Psoas muscle (tissue), 8 donors: ENCODE measurements around the gene NAT10. TPM values are rescaled to one million over a fixed set of nuclear protein-coding genes. Genes with fewer than 3 reads are reported as not detected.
"Not testable (repeated sequence)": the region's sequence is repeated elsewhere in the genome, so short reads cannot be mapped to it uniquely, and the experiment has no call there.

Experiments
- ATAC-seq, 4 donors: fragments of 200-7000 bp; cut with Tn5 transposase; one replicate each; pipeline ENCODE4 v1.9.1; 2020; ENCODE audit warnings: moderate library complexity in 3 of 4, mild to moderate bottlenecking in 2 of 4
- DNase-seq, 2 donors: peaks; one replicate each; pipeline ENCODE4 v3.0.0-alpha.2; 2020
- H3K27ac ChIP-seq: fragments of 200-600 bp; one replicate; pipeline ENCODE4 v1.8.0; 2022
- H3K27me3 ChIP-seq, 3 donors: fragments of 200-600 bp in 1 of 3; one replicate each; pipeline versions ENCODE4 v1.6.1 to v1.8.0; 2013 to 2022; ENCODE audit warnings: low read length in 2 of 3, mild to moderate bottlenecking in 2 of 3, moderate library complexity in 1 of 3; ENCODE audit not compliant: insufficient read depth in 3 of 3
- H3K36me3 ChIP-seq, 2 donors: fragments of 200-600 bp in 1 of 2; one replicate each; pipeline versions ENCODE4 v1.6.1 to v1.8.0; 2013 to 2022; ENCODE audit warnings: low read depth in 1 of 2, mild to moderate bottlenecking in 1 of 2, moderate library complexity in 1 of 2; ENCODE audit not compliant: insufficient read depth in 1 of 2
- H3K4me1 ChIP-seq: fragments of 200-600 bp; one replicate; pipeline ENCODE4 v1.8.0; 2022
- H3K4me3 ChIP-seq: fragments of 200-600 bp; one replicate; pipeline ENCODE4 v1.8.0; 2022; ENCODE audit warnings: mild to moderate bottlenecking
- H3K9me3 ChIP-seq: fragments of 200-600 bp; one replicate; pipeline ENCODE4 v1.8.0; 2022
- WGBS, 3 donors: extraction: QIAGEN DNeasy Blood & Tissue Kit; methylation state at CpG; one replicate each; pipeline versions ENCODE4 v1.1.6 to v1.1.7; 2013; 5-methylcytosine and 5-hydroxymethylcytosine counted together
- intact Hi-C, 2 donors: fragments of 100-400 bp; cut with DNase I; formaldehyde crosslinking; loops; one replicate each; pipeline versions ENCODE4 v1.11.0 to v1.14.2; 2022
- polyA plus RNA-seq, 3 donors: library from polyadenylated mRNA; stranded (reverse); fragments of 200-250 nt; gene quantifications; one replicate each; pipeline ENCODE4 v1.2.3, GENCODE V29; 2013
- total RNA-seq, 4 donors: library from RNA; stranded (reverse); fragmentation: NEBNext Ultra II Directional in 2 of 4; extraction: Animal tissue kit (Norgen Biotek cat#: 25700) in 2 of 4; gene quantifications; one replicate each; pipeline versions ENCODE4 v1.2.1 to v1.2.4, GENCODE V29; 2021 to 2023
- TF ChIP-seq, protein P1 (sequence below): fragments of 200-600 bp; IDR thresholded peaks from one replicate; pipeline ENCODE4 v1.8.0; 2022; ENCODE audit warnings: antibody characterized with exemption
- donor health status: healthy with polysubstance abuse.
- donor health status: DM: no; HTN: no; CAD: no; lungs with moderate emphysema.
- donor health status: Bipolar disorder and iron deficiency.
- donor health status: healthy.
- donor health status: DM: yes; HTN: yes; CAD: no.
- donor health status: DM: no; HTN: no; CAD: no.
- donor health status: DM: no; HTN: no; CAD: no.
- donor health status: DM: yes; HTN: yes; CAD: no.

Gene NAT10
- total and polyA plus RNA-seq, 7 donors: 21.0 to 51.5 (median 29.1) TPM

DNA sequence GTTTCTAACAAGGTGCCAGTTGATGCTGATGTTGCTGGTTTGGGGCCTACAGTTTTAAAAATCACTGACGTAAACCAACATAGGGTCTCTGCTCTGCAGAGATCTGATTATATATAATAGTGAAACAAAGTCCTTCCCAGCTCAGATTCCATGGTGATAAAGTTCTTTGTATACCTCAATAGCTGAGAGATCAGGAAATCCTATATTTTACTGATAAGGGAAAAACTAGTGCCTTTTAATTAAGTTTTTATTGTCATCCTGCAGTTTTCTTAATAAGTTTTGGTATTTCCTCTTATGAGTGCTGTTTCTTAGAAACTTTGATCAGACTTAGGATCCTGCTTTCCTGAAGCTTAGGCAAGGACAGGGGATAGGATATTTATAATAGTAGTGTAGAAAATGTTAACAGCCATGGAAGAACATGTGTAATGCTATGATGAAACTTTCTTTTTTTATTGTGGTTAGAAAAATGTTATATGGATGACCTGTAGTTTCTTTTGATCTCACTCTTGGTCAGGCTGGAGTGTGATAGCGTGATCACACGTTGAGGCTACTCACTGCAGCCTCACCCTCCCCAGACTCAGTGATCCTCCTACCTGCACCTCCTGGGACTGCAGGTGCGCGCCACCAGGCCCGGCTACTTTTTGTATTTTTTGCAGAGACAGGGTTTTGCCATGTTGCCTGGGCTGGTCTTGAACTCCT is 39.8 kb upstream of the NAT10 start:
- Histone ChIP-seq H3K4me3 (no peak overlapping the region), H3K4me1 (peaks cover 52% of the 10 kb centered on the region), H3K36me3 (peaks cover 0 to 20% of the 10 kb centered on the region in 2 donors), H3K9me3 (no peaks in the 10 kb centered on the region), H3K27ac (peak overlapping the region; percentile 39), H3K27me3 (no peaks in the 10 kb centered on the region)
- no peak for DNase-seq
- TF ChIP-seq, protein P1, sequence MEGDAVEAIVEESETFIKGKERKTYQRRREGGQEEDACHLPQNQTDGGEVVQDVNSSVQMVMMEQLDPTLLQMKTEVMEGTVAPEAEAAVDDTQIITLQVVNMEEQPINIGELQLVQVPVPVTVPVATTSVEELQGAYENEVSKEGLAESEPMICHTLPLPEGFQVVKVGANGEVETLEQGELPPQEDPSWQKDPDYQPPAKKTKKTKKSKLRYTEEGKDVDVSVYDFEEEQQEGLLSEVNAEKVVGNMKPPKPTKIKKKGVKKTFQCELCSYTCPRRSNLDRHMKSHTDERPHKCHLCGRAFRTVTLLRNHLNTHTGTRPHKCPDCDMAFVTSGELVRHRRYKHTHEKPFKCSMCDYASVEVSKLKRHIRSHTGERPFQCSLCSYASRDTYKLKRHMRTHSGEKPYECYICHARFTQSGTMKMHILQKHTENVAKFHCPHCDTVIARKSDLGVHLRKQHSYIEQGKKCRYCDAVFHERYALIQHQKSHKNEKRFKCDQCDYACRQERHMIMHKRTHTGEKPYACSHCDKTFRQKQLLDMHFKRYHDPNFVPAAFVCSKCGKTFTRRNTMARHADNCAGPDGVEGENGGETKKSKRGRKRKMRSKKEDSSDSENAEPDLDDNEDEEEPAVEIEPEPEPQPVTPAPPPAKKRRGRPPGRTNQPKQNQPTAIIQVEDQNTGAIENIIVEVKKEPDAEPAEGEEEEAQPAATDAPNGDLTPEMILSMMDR: peak; percentile 22
- peak; percentile 38 to 77 (median 56) for ATAC-seq
- intact Hi-C loops: no loop called here
- 87 to 90% (median 89%) methylated on average over 6 of the region's 6 CpGs for WGBS, 3 donors

DNA sequence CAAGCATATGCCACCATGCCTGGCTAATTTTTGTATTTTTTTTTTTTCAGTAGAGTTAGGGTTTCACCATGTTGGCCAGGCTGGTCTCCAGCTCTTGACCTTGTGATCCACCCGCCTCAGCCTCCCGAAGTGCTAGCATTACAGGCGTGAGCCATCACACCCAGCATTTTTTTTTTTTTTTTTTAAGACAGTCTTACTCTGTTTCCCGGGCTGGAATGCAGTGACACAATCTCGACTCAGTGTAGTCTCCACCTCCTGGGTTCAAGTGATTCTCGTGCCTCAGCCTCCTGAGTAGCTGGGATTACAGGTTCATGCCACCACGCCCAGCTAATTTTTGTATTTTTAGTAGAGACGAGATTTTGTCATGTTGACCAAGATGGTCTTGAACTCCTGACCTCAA is 38.7 kb upstream of the NAT10 start:
- intact Hi-C loops, DNase-seq, H3K9me3 ChIP-seq, H3K4me3 ChIP-seq, H3K27me3 ChIP-seq, H3K27ac ChIP-seq: not testable (repeated sequence)
- ATAC-seq: peak in 1 of 4 donors; percentile 12
- Histone ChIP-seq H3K36me3 (peaks cover 0 to 19% of the 10 kb centered on the region in 2 donors), H3K4me1 (peaks cover 52% of the 10 kb centered on the region)
- WGBS, 3 donors: 70 to 86% (median 80%) methylated on average over 8 of the region's 8 CpGs

DNA sequence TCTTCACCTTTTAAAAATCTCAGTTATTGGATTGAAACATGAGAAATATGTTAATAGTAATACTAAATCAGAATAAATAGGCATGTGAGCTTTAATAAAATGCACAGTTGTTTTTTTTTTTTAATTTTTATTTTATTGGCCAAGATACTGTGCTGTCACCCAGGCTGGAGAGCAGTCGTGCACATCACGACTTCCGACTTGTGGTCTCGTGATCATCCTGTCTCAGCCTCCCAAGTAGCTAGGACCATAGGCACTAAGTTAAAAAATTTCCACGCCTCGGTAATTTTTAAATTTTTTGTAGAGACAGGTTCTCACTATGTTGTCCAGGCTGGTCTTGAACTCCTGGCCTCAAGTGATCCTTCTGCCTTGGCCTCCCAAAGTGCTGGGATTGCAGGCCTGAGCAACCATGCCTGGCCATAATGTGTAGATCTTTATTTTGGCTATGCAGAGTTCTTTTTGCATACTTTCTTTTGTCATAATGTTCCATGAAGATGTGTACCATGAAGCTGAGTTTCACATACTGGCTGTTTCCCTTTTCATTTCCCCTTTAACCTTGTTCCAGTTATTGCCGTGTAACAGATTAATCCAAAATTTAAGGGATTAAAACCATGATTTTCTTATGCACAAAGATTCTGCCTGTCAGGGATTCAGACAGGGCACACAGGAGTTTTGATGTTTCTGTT is 37.9 kb upstream of the NAT10 start:
- no peaks in the 10 kb centered on the region for H3K9me3 ChIP-seq
- intact Hi-C loops: no loop called here
- TF ChIP-seq, protein P1: no peak
- peaks cover 51% of the 10 kb centered on the region for H3K4me1 ChIP-seq
- no peak for DNase-seq
- ATAC-seq: no peak
- H3K27me3 ChIP-seq: no peaks in the 10 kb centered on the region
- H3K36me3 ChIP-seq: peaks cover 0 to 27% of the 10 kb centered on the region in 2 donors
- H3K4me3 ChIP-seq: no peak overlapping the region
- 79 to 88% (median 80%) methylated on average over 7 of the region's 7 CpGs for WGBS, 3 donors
- peak overlapping the region; percentile 30 for H3K27ac ChIP-seq

DNA sequence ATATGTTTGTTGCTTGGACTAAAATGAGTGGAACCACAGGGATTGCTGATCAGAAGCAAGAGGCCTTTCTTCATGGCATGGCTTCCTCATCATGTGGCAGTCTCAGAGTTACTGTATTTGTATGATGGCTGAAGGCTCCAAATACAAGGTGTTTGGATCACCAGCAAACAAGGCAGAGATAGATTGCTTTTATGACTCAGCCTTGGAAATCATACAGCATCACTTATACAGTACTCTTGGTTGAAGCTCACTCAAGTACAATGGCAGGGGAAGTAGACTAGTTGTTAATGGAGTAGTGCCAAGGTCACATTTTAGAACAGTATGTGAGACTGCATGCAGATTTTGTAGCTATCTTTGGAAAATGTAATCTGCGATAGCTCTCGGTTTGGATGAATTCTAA is 37.3 kb upstream of the NAT10 start:
- intact Hi-C loops: no loop called here
- H3K36me3 ChIP-seq: peaks cover 0 to 32% of the 10 kb centered on the region in 2 donors
- WGBS, 3 donors: 13 to 32% (median 15%) methylated on average over 2 of the region's 2 CpGs
- no peak overlapping the region for H3K4me3 ChIP-seq
- peaks cover 45% of the 10 kb centered on the region for H3K4me1 ChIP-seq
- no peak for DNase-seq
- no peaks in the 10 kb centered on the region for H3K27me3 ChIP-seq
- H3K9me3 ChIP-seq: no peaks in the 10 kb centered on the region
- H3K27ac ChIP-seq: peak overlapping the region; percentile 30
- peak; percentile 62 to 88 (median 79) for ATAC-seq
- TF ChIP-seq, protein P1: no peak

DNA sequence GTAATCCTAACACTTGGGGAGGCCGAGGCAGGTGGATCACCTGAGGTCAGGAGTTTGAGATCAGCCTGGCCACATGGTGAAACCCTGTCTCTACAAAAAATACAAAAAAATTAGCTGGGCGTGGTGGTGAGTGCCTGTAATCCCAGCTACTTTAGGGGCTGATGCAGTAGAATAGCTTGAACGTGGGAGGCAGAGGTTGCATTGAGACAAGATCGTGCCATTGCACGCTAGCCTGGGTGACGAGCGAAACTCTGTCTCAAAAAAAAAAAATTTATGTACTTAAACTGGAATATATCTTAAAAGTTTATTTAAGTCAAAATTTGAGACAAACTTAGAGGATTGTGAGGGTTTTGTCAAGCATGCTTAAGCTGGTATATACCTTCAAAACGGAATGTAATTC is 34.1 kb upstream of the NAT10 start:
- WGBS, 3 donors: 87 to 89% (median 87%) methylated on average over 8 of the region's 8 CpGs
- ATAC-seq, intact Hi-C loops, H3K4me3 ChIP-seq, H3K9me3 ChIP-seq, DNase-seq, H3K27me3 ChIP-seq, H3K27ac ChIP-seq: not testable (repeated sequence)
- Histone ChIP-seq H3K4me1 (peaks cover 30% of the 10 kb centered on the region), H3K36me3 (peaks cover 0 to 49% of the 10 kb centered on the region in 2 donors)
